HG03066 (cell line): Measurements from ENCODE around the gene CTNNA2.
"Not testable (repeated sequence)": the region's sequence is repeated elsewhere in the genome, so short reads cannot be mapped to it uniquely, and the experiment has no call there.

ENCODE experiments used
- ATAC-seq: cut with Tn5 transposase; IDR thresholded peaks from one replicate; pipeline ENCODE4 v1.9.1; 2021; ENCODE audit warnings: low read depth; ENCODE audit not compliant: unreplicated experiment

CTNNA2 gene

DNA sequence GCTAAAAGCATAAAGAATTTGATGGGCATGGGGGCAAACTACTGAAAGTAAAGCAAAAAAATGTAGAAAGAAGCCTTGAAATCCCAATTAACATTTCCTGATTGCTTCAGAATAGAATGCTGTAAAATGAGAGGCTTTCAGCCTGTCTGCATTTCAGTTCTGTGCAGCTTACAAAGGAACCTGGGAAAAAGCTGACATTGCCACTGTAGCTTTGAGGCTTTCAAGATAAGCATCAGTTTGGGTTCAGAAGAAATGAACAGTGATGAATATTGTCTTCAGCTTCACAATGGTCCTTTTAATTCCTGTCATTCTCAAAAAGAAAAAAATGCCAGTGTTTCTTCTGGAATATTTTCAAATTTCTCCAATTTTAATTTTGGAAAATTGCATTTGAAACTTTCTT lies 549.0 kb downstream of the CTNNA2 start:
- no peak for ATAC-seq

DNA sequence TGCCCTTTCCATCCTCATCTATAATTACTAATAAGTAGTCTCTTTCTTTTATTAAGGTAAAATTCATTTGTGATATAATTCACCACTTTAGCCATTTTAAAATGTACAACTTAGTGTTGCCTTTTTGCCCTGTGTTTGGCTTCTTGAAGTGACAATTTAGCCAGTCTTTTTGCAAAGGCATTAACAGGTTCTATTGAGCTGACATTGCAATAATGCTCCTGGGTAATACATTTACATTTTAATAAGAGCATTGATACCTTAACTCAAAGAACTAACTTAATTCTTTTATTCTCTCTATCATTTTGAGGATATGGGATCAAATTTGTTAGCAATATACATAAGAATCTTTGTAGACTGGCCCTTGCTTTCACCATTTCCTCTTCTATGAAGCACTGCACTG lies 549.4 kb downstream of the CTNNA2 start:
- ATAC-seq: no peak

DNA sequence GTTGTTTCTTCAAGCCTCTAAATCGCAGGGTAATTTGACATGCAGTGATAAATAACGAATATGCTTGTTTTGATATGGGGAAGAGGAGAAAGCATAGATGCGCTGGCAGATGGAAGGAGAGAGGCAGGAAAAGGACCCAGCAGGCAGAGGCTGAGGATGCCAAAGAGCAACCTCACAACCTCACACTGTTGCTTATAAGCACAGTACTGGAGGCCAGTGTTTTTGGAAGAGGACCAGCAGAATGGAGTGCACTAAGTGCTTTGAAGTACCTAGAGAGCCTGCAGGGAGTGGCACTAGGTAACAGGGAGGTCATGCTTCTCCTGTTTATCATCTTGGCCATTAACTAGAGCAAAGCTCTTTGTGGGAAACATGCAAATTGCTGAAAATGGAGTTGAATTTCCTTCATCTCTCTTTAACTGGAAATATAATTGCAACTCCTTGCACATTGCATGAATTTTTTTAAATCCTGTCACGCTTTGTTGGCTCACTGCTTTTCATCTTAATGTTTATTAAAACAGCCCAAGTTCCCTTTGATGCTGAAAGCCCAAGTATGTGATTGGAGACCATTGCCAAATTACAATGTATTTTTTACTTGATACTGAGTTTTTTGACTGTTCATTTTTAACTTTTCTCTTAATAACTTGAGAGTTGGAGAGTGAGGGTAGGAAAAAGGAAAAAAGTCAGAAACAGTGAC lies 555.3 kb downstream of the CTNNA2 start:
- ATAC-seq: no peak

DNA sequence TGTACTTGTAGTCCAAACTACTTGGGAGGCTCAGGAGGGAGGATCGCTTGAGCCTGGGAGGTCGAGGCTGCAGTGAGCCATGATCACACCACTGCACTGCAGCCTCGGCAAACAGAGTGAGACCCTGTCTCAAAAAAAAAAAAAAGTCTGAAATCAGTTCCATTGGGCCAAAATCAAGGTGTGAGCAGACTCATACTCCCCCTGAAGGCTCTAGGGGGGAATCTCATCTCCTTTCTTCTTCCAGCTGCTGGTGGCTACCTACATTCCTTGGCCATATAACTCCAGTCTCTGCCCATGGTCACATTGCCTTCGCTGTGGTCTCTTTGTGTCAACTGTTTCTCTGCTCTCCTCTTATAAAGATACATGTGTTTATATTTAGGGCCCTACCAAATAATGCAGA lies 557.7 kb downstream of the CTNNA2 start:
- no peak for ATAC-seq

DNA sequence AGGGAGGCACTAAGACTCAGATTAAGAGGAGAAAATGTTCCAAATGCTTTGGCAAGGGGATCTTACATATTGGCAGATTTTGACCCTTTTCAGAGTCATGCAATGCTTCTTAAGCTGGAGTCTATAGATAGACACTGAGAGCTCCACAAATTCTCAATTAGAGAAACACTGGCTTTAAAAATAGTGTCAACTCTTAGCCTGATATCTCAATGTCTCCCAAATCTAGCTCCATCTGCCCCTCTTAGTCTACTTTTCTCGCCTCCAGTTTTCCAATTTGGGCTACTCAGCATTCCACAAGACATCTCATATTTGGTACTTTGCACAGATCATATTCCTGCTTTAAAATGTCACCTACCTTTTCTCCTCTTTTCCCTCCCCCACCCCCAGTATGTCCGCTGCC lies 559.1 kb downstream of the CTNNA2 start:
- no peak for ATAC-seq

DNA sequence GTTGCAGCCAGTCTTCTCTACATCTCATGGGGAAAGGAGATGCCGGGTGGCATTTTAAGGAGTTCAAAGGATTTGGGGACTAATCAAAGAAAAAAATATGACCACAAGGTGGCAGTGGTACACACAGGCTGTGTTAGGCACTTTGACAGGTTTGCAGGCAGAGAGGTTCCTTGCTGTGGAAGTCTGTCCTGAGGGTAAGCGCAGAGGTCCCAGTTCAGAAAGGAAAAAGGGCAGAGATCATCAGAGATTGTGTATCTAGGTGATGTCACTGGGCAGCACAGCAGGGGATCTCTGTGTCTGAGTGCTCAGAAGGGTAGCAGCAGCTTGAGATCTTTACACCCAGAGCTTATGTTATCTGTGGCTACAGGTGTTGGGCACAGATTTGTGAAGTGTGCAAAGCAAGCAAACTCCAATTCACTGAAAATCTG lies 560.3 kb downstream of the CTNNA2 start:
- ATAC-seq: peak; percentile 63

DNA sequence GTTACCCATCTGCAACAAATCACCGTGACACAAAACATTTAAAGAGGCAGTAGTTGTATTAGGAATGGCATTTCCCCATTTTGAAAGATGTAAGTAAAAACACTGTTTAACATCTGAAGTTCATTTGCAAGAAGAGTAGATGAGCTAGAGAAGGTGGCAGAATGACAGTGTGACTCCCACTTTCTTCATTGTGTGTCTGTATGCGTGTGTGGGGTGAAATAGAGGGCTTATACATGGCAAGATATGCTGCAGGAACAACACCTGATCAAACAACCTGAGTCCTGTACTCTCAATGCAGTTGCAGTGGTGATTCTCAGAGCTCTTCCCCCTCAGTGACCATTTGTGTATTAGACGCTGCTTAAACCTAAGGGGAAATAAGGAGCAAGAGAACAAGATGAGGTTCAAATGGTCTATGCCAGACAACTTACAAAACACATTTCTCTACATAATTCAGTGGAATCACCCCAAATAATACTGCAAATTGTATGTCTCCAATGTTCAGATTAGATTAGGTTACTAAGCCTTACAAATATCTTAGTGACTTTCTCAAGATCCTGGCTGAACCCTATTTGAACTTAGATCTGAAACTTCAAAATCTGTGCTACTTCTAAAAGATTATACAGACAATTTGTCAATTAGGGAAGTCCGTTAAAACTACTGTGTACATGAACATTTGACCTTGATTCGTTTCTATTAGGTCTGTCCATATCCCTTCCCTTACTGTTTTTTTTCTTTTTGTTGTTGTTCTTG lies 561.6 kb downstream of the CTNNA2 start:
- ATAC-seq: no peak

DNA sequence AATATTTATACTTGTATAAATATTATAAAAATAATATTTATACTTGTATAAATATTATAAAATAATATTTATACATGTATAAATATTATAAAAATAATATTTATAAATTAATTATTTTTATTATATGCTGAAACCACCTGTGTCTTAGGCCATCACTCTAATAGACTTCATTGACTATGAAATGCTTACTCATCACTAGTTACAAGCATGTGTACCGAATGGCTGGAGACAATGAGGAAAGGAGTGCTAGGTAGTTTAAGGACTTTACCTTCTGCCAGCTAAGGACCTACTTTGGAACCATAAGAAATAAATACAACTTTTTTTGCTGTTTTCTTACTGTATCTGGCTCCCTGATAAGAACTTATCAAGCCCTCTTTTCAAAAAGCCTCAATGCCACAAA lies 562.9 kb downstream of the CTNNA2 start:
- ATAC-seq: no peak

DNA sequence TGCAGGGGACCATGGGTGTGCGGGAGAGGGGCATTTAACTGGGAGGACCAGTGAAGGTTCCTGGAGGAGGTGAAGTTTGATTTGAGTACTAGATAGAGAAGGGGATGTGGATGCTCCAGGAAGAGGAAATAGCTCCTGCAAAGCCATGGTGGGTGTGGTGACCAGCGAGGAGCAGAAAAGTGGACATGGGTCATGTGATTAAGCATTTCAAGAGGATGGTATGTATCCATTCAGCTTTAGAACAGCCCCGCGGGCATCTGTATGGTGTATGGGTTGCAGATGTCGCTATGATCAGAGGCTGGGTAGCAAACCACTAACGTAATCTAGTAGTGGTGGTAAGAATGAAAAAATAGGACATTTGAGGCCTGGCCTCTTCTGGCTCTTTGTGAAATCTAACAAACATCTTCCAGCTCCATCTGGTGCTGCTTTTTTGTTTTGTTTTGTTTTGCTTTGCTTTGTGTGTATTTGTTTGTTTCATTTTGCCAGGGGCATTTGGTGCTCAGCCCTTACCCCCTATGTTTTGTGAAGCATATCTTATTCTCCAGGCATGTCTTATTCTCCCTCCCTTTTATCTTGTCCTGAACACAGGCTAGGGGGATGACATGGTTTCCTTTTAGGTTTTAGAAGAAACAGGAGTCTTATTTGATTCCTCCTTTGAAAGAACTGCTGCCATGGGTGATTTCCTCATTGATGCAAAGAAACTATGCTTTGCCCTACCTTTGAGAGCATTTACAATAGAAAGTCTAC lies 565.6 kb downstream of the CTNNA2 start:
- ATAC-seq: no peak

DNA sequence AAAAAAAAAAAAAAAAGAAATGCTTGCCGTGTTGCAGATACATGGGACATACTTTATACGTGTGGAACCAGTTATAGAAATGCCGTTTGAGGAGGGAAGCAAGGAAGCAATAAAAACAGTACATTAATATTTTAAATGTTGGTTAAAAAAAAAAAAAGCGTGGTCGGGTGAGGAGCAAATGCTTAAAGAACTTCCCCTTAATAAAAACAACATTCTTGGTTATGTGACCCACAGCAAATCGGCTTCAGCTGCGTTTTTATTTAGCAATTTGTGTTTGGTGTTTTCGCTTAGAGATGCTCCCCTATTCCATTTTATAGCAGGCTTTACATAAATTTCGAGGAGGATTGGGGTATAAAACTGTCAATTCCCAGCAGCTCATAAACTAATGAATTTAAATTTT lies 568.1 kb downstream of the CTNNA2 start:
- no peak for ATAC-seq

DNA sequence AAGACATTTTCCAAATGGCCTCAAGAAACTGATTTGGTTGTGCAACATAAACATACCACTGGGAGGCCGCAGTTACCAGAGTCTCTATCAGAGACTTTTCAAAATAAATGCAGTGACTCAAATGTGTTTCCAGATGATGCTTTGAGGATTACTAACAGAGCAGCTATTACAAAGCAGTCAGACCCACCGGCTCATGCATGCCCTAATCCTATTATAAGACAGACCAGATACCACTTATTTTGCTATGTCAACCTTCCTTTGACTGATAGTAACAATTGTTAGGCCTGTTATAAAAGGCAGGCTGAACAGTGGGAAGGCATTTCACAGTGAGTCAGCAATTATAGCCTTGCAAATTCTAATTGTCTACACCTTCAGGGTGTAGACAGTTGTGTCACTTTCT lies 574.0 kb downstream of the CTNNA2 start:
- no peak for ATAC-seq

DNA sequence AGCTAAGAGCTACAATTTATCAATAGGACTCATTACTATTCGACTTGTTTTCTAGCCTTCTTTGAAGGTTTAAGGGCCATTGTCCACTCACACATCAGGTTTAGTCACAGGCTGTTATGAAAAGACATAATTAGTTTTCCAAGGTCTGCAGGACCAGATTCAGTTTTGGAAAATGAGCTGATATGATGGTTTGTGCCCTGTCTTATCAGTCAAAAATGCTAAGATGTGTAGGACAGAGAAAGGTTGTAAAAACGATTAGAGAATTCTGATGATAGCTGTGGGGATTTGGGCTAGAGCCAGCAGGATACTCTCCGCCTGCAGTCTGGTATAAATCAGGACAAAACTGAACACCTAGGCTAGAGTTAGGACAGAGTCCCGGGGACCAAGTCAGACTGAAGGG lies 578.4 kb downstream of the CTNNA2 start:
- ATAC-seq: no peak

DNA sequence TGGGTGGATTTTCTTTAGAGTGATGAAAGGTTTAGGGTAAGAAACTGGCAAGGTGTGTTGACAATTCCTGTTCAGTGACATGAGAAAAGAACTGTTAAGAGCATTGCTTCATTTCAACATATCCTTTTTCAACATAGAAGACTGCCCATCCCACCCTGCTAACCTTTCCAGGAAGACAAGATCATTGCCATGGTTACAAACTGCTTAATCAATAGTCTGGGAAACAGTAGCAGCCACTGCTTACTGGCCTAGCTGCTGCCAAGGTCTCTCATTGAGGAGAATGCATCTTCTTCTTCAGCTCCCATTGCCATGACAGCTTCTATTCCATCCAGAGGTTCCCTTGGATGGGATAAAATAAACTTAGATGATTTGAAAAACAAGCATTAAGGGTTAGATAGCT lies 579.6 kb downstream of the CTNNA2 start:
- no peak for ATAC-seq

DNA sequence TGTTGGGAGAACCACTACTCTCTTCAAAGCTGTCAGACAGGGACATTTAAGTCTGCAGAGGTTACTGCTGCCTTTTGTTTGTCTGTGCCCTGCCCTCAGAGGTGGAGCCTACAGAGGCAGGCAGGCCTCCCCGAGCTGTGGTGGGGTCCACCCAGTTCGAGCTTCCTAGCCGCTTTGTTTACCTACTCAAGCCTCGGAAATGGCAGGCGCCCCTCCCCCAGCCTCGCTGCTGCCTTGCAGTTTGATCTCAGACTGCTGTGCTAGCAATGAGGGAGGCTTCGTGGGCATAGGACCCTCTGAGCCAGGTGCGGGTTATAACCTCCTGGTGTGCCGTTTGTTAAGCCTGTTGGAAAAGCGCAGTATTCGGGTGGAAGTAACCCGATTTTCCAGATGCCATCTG lies 585.7 kb downstream of the CTNNA2 start:
- ATAC-seq: not testable (repeated sequence)

DNA sequence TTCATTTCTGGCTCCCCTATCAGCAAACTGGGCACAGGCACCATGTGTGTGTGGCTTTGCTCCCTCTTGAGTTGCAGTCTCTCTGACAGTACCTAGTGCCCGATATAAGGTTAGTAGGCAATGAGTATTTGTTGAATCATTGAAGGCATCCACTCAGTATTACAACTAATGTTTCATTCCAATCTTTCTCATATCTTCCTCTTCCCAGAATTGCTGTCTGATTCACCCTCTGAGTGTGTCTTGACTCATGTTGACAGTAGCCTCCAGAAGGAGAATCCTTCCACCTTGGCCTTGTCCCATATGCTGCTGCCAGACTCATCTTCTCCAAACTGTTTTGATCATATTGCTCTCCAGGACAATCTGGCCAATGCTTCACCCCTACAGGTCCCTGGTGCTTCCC lies 589.2 kb downstream of the CTNNA2 start:
- no peak for ATAC-seq

DNA sequence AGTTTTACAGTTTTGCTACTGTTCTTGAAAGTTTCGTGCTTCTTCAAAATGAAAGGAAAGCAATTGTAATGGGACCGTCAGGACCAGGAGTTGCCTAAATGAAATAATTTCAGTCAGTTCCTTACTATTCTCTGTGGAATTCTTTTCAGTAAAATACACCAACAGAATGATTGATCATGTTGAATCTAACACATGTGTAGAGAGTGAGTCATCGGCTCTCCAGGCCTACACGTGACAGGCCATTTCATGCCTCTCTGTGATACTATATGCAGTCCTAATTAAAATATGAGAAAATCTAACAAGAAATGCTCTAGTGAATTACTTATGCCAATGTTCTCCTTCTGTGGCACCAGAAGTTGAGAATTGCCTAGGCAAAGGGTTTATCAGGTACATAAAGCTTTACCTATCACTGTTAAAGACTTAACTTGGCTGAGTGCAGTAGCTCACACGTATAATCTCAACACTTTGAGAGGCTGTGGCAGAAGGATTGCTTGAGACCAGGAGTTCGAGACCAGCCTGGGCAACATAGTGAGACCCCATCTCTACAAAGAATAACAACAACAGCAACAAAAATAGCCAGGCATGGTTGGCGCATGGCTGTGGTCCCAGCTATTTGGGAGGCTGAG lies 592.3 kb downstream of the CTNNA2 start:
- ATAC-seq: no peak

DNA sequence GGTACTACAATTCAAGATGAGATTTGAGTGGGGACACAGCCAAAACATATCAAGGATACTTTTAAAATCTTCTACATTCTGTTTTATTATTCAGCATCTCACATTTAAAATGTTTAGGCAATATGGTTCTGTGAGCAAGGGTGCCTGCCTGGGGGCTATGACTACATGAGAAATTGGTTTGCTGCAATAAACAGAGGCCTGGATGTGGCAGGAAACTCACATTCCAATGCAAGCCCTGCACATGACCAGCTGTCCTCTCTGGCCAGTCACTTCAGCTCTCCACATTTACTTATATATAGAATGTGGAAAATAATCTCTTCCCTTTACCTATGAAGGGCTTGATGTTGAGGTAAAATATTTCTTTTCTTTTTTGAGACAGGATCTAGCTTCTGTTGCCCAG lies 598.3 kb downstream of the CTNNA2 start:
- ATAC-seq: no peak

DNA sequence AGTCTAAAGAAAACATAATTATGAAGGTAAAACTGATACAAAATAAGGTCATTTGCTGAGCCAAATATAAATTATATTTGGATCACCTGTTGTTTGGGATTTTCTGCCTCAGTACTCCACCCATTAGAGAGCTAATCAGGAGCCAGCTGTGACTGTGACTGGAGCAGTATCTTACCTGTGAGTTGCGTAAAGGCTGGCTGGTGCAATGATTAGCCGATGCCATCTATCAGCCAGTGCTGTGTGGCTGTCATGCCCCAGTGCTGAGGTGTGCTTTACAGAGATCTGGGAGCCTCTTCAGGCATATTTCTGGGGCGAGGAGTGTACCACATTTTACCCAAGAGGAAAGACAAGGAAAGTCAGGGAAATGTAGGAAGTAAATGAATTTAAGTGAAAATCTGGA lies 599.9 kb downstream of the CTNNA2 start:
- no peak for ATAC-seq

DNA sequence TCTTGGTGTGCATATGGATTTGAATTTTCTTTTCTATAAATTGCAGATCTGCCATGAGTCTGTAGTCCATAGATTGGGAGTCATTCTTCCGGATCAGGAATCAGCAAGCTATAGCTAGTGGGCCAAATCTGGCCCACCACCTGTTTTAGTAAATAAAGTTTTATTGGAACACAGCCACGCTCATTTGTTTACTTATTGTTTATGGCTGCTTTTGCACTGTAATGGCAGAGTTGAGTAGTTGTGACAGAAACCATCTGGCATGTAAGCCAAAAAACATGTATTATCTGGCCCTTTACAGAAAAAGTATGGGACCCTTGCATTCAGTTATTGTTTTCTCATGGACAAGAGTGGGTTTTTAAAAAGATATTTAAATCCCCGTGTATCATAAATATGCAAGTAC lies 600.5 kb downstream of the CTNNA2 start:
- ATAC-seq: no peak

DNA sequence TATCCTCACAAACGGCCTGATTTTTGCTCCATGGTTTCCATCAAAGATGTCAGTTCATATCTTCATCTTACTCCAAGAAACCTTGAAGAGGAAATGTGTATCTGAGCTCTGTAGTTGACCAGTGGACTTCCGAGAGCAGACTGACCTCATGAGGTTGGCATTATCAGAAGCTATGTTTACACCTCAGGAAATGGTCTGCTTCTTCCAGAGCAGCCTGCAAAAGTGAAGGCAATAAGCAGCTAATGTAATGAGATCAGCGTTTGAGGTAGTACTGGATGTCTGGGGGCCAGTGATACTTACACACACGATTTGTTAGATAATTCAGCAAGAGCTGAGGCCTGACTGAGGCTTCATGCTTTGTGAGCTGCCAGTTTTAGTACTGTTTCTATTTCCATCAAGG lies 602.0 kb downstream of the CTNNA2 start:
- no peak for ATAC-seq

DNA sequence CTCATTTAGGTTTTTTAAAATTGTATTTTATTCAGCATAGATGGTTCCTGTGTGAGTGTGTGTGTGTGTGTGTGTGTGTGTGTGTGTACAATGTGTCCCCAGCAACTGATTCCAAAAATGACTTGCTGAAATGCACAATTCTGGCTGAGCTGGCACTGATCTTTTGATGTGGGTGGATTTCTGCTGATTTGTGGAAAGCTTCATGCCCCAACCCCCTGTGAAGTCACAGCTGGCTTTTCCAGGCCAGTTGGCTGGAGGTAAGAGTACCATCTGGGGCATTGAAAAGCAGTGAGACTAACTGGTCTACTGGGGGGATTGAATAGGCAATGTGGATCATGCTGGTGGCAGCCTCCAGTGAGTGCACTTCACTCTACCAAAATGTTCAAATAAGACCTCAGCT lies 604.5 kb downstream of the CTNNA2 start:
- no peak for ATAC-seq
